RKO (cell line): Measurements from ENCODE around the gene HES4.

Experiments used
- DNase-seq: peaks from one replicate; pipeline ENCODE4 v3.0.0-alpha.2; 2016; ENCODE audit warnings: low spot score

Gene HES4

GRCh38 chr1:999725-1000356 lies at the start of gene HES4:
TSS of gene HES4 (minus strand) at chr1:1000097. CDS start at chr1:999973, 124 bp downstream.
- DNase-seq = peak; percentile 92

- no peak for DNase-seq
Observed at GRCh38 chr1:1048765-1049164, 48.9 kb upstream of the HES4 start.

GRCh38 chr1:1047963-1048362 lies 48.1 kb upstream of the HES4 start:
- no peak for DNase-seq

GRCh38 chr1:1047407-1047806 lies 47.5 kb upstream of the HES4 start:
- DNase-seq = no peak

GRCh38 chr1:1046767-1047166 lies 46.9 kb upstream of the HES4 start:
- no peak for DNase-seq

- DNase-seq = no peak
Observed at GRCh38 chr1:1046243-1046642, 46.3 kb upstream of the HES4 start.

- no peak for DNase-seq
Observed at GRCh38 chr1:1045129-1045528, 45.2 kb upstream of the HES4 start.

- no peak for DNase-seq
Observed at GRCh38 chr1:1044455-1045078, 44.7 kb upstream of the HES4 start.

GRCh38 chr1:1043921-1044320 lies 44.0 kb upstream of the HES4 start:
- DNase-seq = no peak

- no peak for DNase-seq
Observed at GRCh38 chr1:1043411-1043810, 43.5 kb upstream of the HES4 start.

GRCh38 chr1:1042835-1043234 lies 42.9 kb upstream of the HES4 start:
- no peak for DNase-seq

- no peak for DNase-seq
Observed at GRCh38 chr1:1041873-1042272, 42.0 kb upstream of the HES4 start.

GRCh38 chr1:1041092-1041523 lies 41.2 kb upstream of the HES4 start:
- DNase-seq = no peak

GRCh38 chr1:1040004-1040991 lies 40.4 kb upstream of the HES4 start:
- no peak for DNase-seq

- no peak for DNase-seq
Observed at GRCh38 chr1:1039145-1039910, 39.4 kb upstream of the HES4 start.

GRCh38 chr1:1038694-1039093 lies 38.8 kb upstream of the HES4 start:
- DNase-seq = no peak

- DNase-seq = no peak
Observed at GRCh38 chr1:1037366-1038327, 37.8 kb upstream of the HES4 start.

GRCh38 chr1:1035291-1035943 lies 35.5 kb upstream of the HES4 start:
- DNase-seq = no peak

GRCh38 chr1:1034439-1034781 lies 34.5 kb upstream of the HES4 start:
- no peak for DNase-seq

- no peak for DNase-seq
Observed at GRCh38 chr1:1033731-1034438, 34.0 kb upstream of the HES4 start.
